IMR-90 (cell line): ENCODE data around the gene SPC25. TPM values are rescaled to one million over a fixed set of nuclear protein-coding genes. Genes with fewer than 3 reads are reported as not detected.

Source experiments
- ATAC-seq: fragments of 200-7000 bp; cut with Tn5 transposase; 2 replicates; pipeline ENCODE4 v1.9.1; 2020; ENCODE audit warnings: low read depth, mild to moderate bottlenecking, moderate library complexity
- BruUV-seq: library from RNA; stranded (reverse); fragments of 400-500 nt; replicated peaks from 2 replicates; lab custom pipeline; 2021; lab: Mats Ljungman, UMichigan
- CTCF ChIA-PET: fragments of 300-600 bp; formaldehyde crosslinking; extraction: SDS; loops from one replicate; lab custom pipeline; 2021; ENCODE audit warnings: antibody characterized with exemption; lab: Yijun Ruan, JAX
- POLR2A ChIA-PET: fragments of 300-600 bp; sonication (Branson Sonifier 250); formaldehyde crosslinking; loops from one replicate; lab custom pipeline; 2022; ENCODE audit warnings: antibody characterized with exemption; ENCODE audit not compliant: unreplicated experiment; lab: Charles Lee
- DNase-seq: peaks from one replicate; pipeline ENCODE4 v3.0.0; 2013
- H2AFZ ChIP-seq: replicated peaks from 2 replicates; pipeline ENCODE3; 2013; ENCODE audit warnings: low read length, mild to moderate bottlenecking; ENCODE audit not compliant: poor library complexity
- H2AK5ac ChIP-seq: 2 replicates; pipeline ENCODE4 v1.6.1; 2013; ENCODE audit warnings: low read depth, low read length, inconsistent platforms
- H2AK9ac ChIP-seq: replicated peaks from 2 replicates; pipeline ENCODE3; 2013; ENCODE audit warnings: mild to moderate bottlenecking, low read depth, low read length, moderate library complexity; ENCODE audit not compliant: poor library complexity
- H2BK120ac ChIP-seq: 2 replicates; pipeline ENCODE4 v1.6.1; 2013; ENCODE audit warnings: low read depth, low read length, inconsistent platforms
- H2BK15ac ChIP-seq: 3 replicates; pipeline ENCODE4 v1.6.1; 2013; ENCODE audit warnings: low read depth, low read length, inconsistent platforms
- H2BK20ac ChIP-seq: 2 replicates; pipeline ENCODE4 v1.6.1; 2013; ENCODE audit warnings: low read depth, mild to moderate bottlenecking, inconsistent platforms, low read length, moderate library complexity
- H2BK5ac ChIP-seq: 2 replicates; pipeline ENCODE4 v1.6.1; 2013; ENCODE audit warnings: mild to moderate bottlenecking, low read depth, low read length, inconsistent platforms; ENCODE audit not compliant: poor library complexity, severe bottlenecking
- H3K14ac ChIP-seq: replicated peaks from 2 replicates; pipeline ENCODE4 v1.6.1; 2013; ENCODE audit warnings: low read depth, low read length, inconsistent platforms
- H3K18ac ChIP-seq: 2 replicates; pipeline ENCODE4 v1.6.1; 2013; ENCODE audit warnings: low read depth, low read length, control low read depth
- H3K23ac ChIP-seq: 2 replicates; pipeline ENCODE4 v1.6.1; 2013; ENCODE audit warnings: low read depth, low read length, inconsistent platforms
- H3K27ac ChIP-seq: 2 replicates; pipeline ENCODE4 v1.5.1; 2013; ENCODE audit warnings: mild to moderate bottlenecking, control low read depth, low read length; ENCODE audit not compliant: insufficient read depth
- H3K27me3 ChIP-seq: 2 replicates; pipeline ENCODE4 v1.6.1; 2013; ENCODE audit warnings: low read length; ENCODE audit not compliant: control insufficient read depth, insufficient read depth
- H3K36me3 ChIP-seq: 2 replicates; pipeline ENCODE4 v1.6.1; 2013; ENCODE audit warnings: low read length, mixed read lengths; ENCODE audit not compliant: control insufficient read depth, insufficient read depth
- H3K4ac ChIP-seq: 2 replicates; pipeline ENCODE4 v1.6.1; 2013; ENCODE audit warnings: low read depth, low read length, inconsistent platforms
- H3K4me1 ChIP-seq: 2 replicates; pipeline ENCODE4 v1.6.1; 2013; ENCODE audit warnings: low read length, mixed read lengths; ENCODE audit not compliant: control insufficient read depth, insufficient read depth
- H3K4me2 ChIP-seq: 2 replicates; pipeline ENCODE4 v1.6.1; 2013; ENCODE audit warnings: low read depth, mild to moderate bottlenecking, control low read depth, low read length, moderate library complexity
- H3K4me3 ChIP-seq: 2 replicates; pipeline ENCODE4 v1.5.1; 2013; ENCODE audit warnings: low read depth, mild to moderate bottlenecking, control low read depth, low read length, moderate library complexity; ENCODE audit not compliant: insufficient read depth
- H3K56ac ChIP-seq: 2 replicates; pipeline ENCODE4 v1.6.1; 2013; ENCODE audit warnings: low read length, inconsistent platforms; ENCODE audit not compliant: insufficient read depth; ENCODE audit errors: extremely low read depth
- H3K79me1 ChIP-seq, 2 experiments: 2 replicates each; pipeline ENCODE4 v1.6.1; 2013; ENCODE audit warnings: low read length in 2 of 2, inconsistent platforms in 1 of 2, low read depth in 1 of 2
- H3K9ac ChIP-seq: 2 replicates; pipeline ENCODE4 v1.6.1; 2013; ENCODE audit warnings: low read depth, low read length, control low read depth
- H3K9me1 ChIP-seq: 2 replicates; pipeline ENCODE4 v1.6.1; 2013; ENCODE audit warnings: low read length, inconsistent platforms; ENCODE audit not compliant: insufficient read depth
- H3K9me3 ChIP-seq: 2 replicates; pipeline ENCODE4 v1.6.1; 2013; ENCODE audit warnings: low read length; ENCODE audit not compliant: control insufficient read depth, insufficient read depth
- H4K20me1 ChIP-seq: 2 replicates; pipeline ENCODE4 v1.6.1; 2013; ENCODE audit warnings: low read length, inconsistent platforms; ENCODE audit not compliant: insufficient read depth
- H4K5ac ChIP-seq: 2 replicates; pipeline ENCODE4 v1.6.1; 2013; ENCODE audit warnings: mild to moderate bottlenecking, low read depth, low read length, control low read depth
- H4K8ac ChIP-seq, 2 experiments: 2 replicates each; pipeline ENCODE4 v1.6.1; 2013; ENCODE audit warnings: low read depth in 2 of 2, low read length in 2 of 2, control low read depth in 1 of 2, inconsistent platforms in 1 of 2
- H4K91ac ChIP-seq: 2 replicates; pipeline ENCODE4 v1.6.1; 2013; ENCODE audit warnings: low read depth, low read length, inconsistent platforms; ENCODE audit not compliant: insufficient read depth
- FOS ChIP-seq: fragments of 150-350 bp; IDR thresholded peaks from 2 replicates; pipeline ENCODE4 v1.6.1; 2016; ENCODE audit warnings: low read depth, low read length
- MAFK ChIP-seq: IDR thresholded peaks from 2 replicates; pipeline ENCODE4 v1.6.1; 2012; ENCODE audit warnings: low read depth, low read length, improper control_type of control experiment
- RFX5 ChIP-seq: IDR thresholded peaks from 2 replicates; pipeline ENCODE4 v1.8.0; 2012; ENCODE audit warnings: low read depth, mild to moderate bottlenecking, low read length, moderate library complexity
- WGBS, 2 experiments: methylation state at CpG; one replicate each; pipeline versions ENCODE4 v1.1.5 to v1.1.7; 2013; ENCODE audit warnings: missing lambda C conversion rate in 2 of 2; ENCODE audit not compliant: insufficient read length in 1 of 2; ENCODE audit errors: extremely low coverage in 2 of 2; 5-methylcytosine and 5-hydroxymethylcytosine counted together
- dilution Hi-C: fragments of 300-500 bp; cut with HindIII; formaldehyde crosslinking; loops from one replicate; pipeline ENCODE4 v1.14.3; 2018; ENCODE audit warnings: low sequenced_read_pairs; ENCODE audit not compliant: unreplicated experiment
- in situ Hi-C: fragments of 300-500 bp; cut with MboI; formaldehyde crosslinking; loops from 3 replicates; pipeline ENCODE4 v1.14.3; 2019; ENCODE audit warnings: low sequenced_read_pairs, inconsistent platforms, mixed read lengths
- intact Hi-C: fragments of 100-400 bp; cut with micrococcal nuclease; formaldehyde crosslinking; loops from 2 replicates; pipeline ENCODE4 v1.10.0; 2022
- polyA plus RNA-seq, 3 experiments: library from polyadenylated mRNA; depleted of rRNA; stranded (reverse); fragments of >200 nt; gene quantifications; 2 replicates each; pipeline ENCODE4 v1.2.3, GENCODE V29; 2012; ENCODE audit warnings: low replicate concordance in 1 of 3
- total RNA-seq: library from RNA; depleted of rRNA; stranded (reverse); fragments of >200 nt; gene quantifications from 2 replicates; pipeline ENCODE4 v1.2.3, GENCODE V29; 2012

SPC25 gene
- total and polyA plus RNA-seq, 2 of the 4 experiments (the other 2 are of a cell fraction), result 2.0 to 7.1 TPM

DNA sequence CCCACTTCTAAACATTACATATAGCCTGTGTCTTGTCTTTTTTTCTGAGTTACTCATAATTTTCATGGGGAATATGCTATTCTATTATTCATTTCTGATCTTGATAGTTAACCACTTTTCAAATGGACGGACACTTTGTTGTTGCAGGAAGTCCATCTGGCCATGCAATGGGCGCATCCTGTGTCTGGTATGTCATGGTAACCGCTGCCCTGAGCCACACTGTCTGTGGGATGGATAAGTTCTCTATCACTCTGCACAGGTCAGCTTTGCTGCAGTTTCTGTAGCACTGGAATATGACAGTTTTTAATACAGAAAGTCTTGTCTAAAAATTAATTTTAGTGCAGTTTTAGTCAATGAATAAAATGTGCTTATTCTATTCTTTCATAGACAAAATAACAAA, 14.1 kb upstream of the SPC25 start:
- BruUV-seq, result no TSS peak

More for the DNA sequence above, 14.1 kb upstream of the SPC25 start:
- H3K4me1 ChIP-seq, result no peaks in the 10 kb centered on the region
- H3K27ac ChIP-seq, result no peak overlapping the region
- H3K23ac ChIP-seq, result no peak overlapping the region
- no peak for TF ChIP-seq RFX5
- no peak for TF ChIP-seq MAFK
- TF ChIP-seq FOS, result no peak
- dilution Hi-C loops (no loop called here), intact Hi-C loops (no loop called here), in situ Hi-C loops (no loop called here)
- POLR2A ChIA-PET, result no interaction called here
- no peaks in the 10 kb centered on the region for H3K79me1 ChIP-seq
- no peak overlapping the region for H2AK9ac ChIP-seq
- H3K18ac ChIP-seq, result no peak overlapping the region
- no peak overlapping the region for H4K8ac ChIP-seq
- H3K4me2 ChIP-seq, result no peak overlapping the region
- no peak overlapping the region for H2BK120ac ChIP-seq
- CTCF ChIA-PET, result no interaction called here
- no peaks in the 10 kb centered on the region for H4K20me1 ChIP-seq
- H3K9me1 ChIP-seq, result no peaks in the 10 kb centered on the region; the same call in 1 of the 2 replicates
- peaks cover 4% of the 10 kb centered on the region; the same call in 1 of the 2 replicates for H3K27me3 ChIP-seq
- 100% methylated on average over 1 of the region's 3 CpGs; no CpG with 5 or more reads in 1 of the 2 experiments for WGBS, 2 experiments
- no peak overlapping the region for H4K5ac ChIP-seq
- no peak overlapping the region for H2BK5ac ChIP-seq
- H2BK15ac ChIP-seq, result no peak overlapping the region
- H2AK5ac ChIP-seq, result no peak overlapping the region
- H3K4ac ChIP-seq, result no peak overlapping the region
- no peak overlapping the region for H3K56ac ChIP-seq
- H3K14ac ChIP-seq, result no peak overlapping the region
- ATAC-seq (no peak), DNase-seq (no peak)
- no peak overlapping the region for H4K91ac ChIP-seq
- H2BK20ac ChIP-seq, result no peak overlapping the region
- H2AFZ ChIP-seq, result no peak overlapping the region
- H3K36me3 ChIP-seq, result no peaks in the 10 kb centered on the region
- no peak overlapping the region for H3K9ac ChIP-seq
- H3K9me3 ChIP-seq, result no peaks in the 10 kb centered on the region
- H3K4me3 ChIP-seq, result no peak overlapping the region
